K562 (cell line): ENCODE results near the gene RAD50. TPM values are rescaled to one million over a fixed set of nuclear protein-coding genes. Genes with fewer than 3 reads are reported as not detected.

Experiments used
- ARID2 ChIP-seq: fragments of 450-650 bp; IDR thresholded peaks from 2 replicates; pipeline ENCODE4 v1.6.1; 2017; ENCODE audit warnings: antibody characterized with exemption, mild to moderate bottlenecking
- BRF1 ChIP-seq: IDR thresholded peaks from 3 replicates; pipeline ENCODE4 v1.6.1; 2011; ENCODE audit warnings: borderline replicate concordance, mild to moderate bottlenecking; ENCODE audit not compliant: insufficient read length; ENCODE audit errors: extremely low read depth
- CEBPB ChIP-seq: fragments of 450-650 bp; IDR thresholded peaks from 2 replicates; pipeline ENCODE4 v1.6.1; 2016; ENCODE audit warnings: missing genetic modification characterization, missing compliant biosample characterization
- EHMT2 ChIP-seq: fragments of 450-650 bp; IDR thresholded peaks from 2 replicates; pipeline ENCODE4 v1.6.1; 2018; ENCODE audit warnings: antibody characterized with exemption
- MTA1 ChIP-seq: fragments of 450-650 bp; IDR thresholded peaks from 2 replicates; pipeline ENCODE4 v1.6.1; 2017; ENCODE audit warnings: borderline replicate concordance
- PHTF2 ChIP-seq: fragments of 250-450 bp; sonication (Bioruptor Pico); IDR thresholded peaks from 2 replicates; pipeline ENCODE4 v1.5.0; 2021; ENCODE audit warnings: mild to moderate bottlenecking
- POLR2G ChIP-seq: fragments of 200-400 bp; formaldehyde crosslinking; IDR thresholded peaks from 2 replicates; pipeline ENCODE4 v1.6.1; 2017; ENCODE audit warnings: low read depth, mild to moderate bottlenecking, antibody characterized with exemption, low read length, moderate library complexity
- POLR3G ChIP-seq: IDR thresholded peaks from 2 replicates; pipeline ENCODE4 v1.6.1; 2011; ENCODE audit not compliant: insufficient read length, insufficient replicate concordance; ENCODE audit errors: extremely low read depth
- TAF9B ChIP-seq: fragments of 450-650 bp; IDR thresholded peaks from 2 replicates; pipeline ENCODE4 v1.6.1; 2018; ENCODE audit warnings: mild to moderate bottlenecking; ENCODE audit not compliant: partially characterized antibody
- TBL1XR1 ChIP-seq, 2 experiments: IDR thresholded peaks; 2 replicates each; pipeline ENCODE4 v1.6.1; 2012; ENCODE audit warnings: improper control_type of control experiment in 2 of 2, low read length in 2 of 2, mild to moderate bottlenecking in 1 of 2
- ZBTB40 ChIP-seq, 2 experiments: fragments of 450-650 bp in 1 of 2; sonication (generic) in 1 of 2; formaldehyde crosslinking in 1 of 2; IDR thresholded peaks; 2 replicates each; pipeline versions ENCODE4 v1.7.1 to v1.9.0; 2016 to 2022; ENCODE audit warnings: inconsistent platforms in 1 of 2, mild to moderate bottlenecking in 1 of 2, missing genetic modification reagents in 1 of 2
- ZKSCAN8 ChIP-seq: fragments of 200-800 bp; sonication (Bioruptor generic); IDR thresholded peaks from 2 replicates; pipeline ENCODE4 v1.6.1; 2016; ENCODE audit warnings: missing genetic modification characterization, missing compliant biosample characterization
- ZNF717 ChIP-seq: fragments of 250-450 bp; sonication (Bioruptor Pico); IDR thresholded peaks from 2 replicates; pipeline ENCODE4 v1.5.0; 2021
- polyA plus RNA-seq, 8 experiments: library from polyadenylated mRNA; depleted of rRNA in 4 of 8; stranded (reverse) in 5 of 8; unstranded in 3 of 8; fragments of >200 nt; fragmentation: Nextera tagmentation in 2 of 8; fragmentation: Illumina TruSeq in 1 of 8; extraction: Ambion mirVana in 2 of 8; extraction: Trizol in 1 of 8; gene quantifications; 2 replicates each; pipeline versions ENCODE4 v1.2.1 to v1.2.3, GENCODE V29; 2011 to 2014; ENCODE audit warnings: inconsistent platforms in 1 of 8, missing spikeins in 1 of 8
- total RNA-seq, 7 experiments: library from RNA; depleted of rRNA in 6 of 7; stranded (reverse); fragments of >200 nt in 6 of 7; fragmentation: Illumina TruSeq in 2 of 7; extraction: Trizol in 2 of 7; gene quantifications; 2 replicates each; pipeline versions ENCODE4 v1.2.1 to v1.2.3, GENCODE V29; 2011 to 2021; ENCODE audit warnings: low replicate concordance in 1 of 7
- TF ChIP-seq, protein P1 (sequence below): fragments of 450-650 bp; formaldehyde crosslinking; IDR thresholded peaks from 2 replicates; pipeline ENCODE4 v1.4.0; 2020; ENCODE audit warnings: mild to moderate bottlenecking, moderate library complexity
- TF ChIP-seq, protein P2 (sequence below): sonication (generic); formaldehyde crosslinking; IDR thresholded peaks from 2 replicates; pipeline ENCODE4 v1.8.1; 2023; ENCODE audit warnings: mild to moderate bottlenecking, missing genetic modification reagents

RAD50 gene
- total and polyA plus RNA-seq, 9 of the 15 experiments (the other 6 are each of a cell fraction or from before 2014, with no cell fraction given), result 15.3 to 74.2 (median 44.1) TPM

GRCh38 chr5:132666310-132667123, 109.7 kb downstream of the RAD50 start (continued):
- no peak for TF ChIP-seq ZBTB40 (IDR thresholded peaks at IDR 0.05)
- no peak for TF ChIP-seq ZBTB40 (CRISPR knock-in tag; IDR thresholded peaks at IDR 0.05)
- TF ChIP-seq, protein P1, sequence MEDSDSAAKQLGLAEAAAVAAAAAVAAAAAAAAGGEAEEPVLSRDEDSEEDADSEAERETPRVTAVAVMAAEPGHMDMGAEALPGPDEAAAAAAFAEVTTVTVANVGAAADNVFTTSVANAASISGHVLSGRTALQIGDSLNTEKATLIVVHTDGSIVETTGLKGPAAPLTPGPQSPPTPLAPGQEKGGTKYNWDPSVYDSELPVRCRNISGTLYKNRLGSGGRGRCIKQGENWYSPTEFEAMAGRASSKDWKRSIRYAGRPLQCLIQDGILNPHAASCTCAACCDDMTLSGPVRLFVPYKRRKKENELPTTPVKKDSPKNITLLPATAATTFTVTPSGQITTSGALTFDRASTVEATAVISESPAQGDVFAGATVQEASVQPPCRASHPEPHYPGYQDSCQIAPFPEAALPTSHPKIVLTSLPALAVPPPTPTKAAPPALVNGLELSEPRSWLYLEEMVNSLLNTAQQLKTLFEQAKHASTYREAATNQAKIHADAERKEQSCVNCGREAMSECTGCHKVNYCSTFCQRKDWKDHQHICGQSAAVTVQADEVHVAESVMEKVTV (CRISPR knock-in tag), result peak; percentile 49; the same call in 1 of the 2 replicates
- no peak for TF ChIP-seq ARID2
- TF ChIP-seq TBL1XR1 (IDR thresholded peaks at IDR 0.05; ENCODE audit: low read length in 2 of 2), result peak; percentile 16 to 18; a peak in 1 of 4 replicates
- no peak for TF ChIP-seq TAF9B
- peak; percentile 87 for TF ChIP-seq ZKSCAN8 (CRISPR knock-in tag)
- TF ChIP-seq, protein P2, sequence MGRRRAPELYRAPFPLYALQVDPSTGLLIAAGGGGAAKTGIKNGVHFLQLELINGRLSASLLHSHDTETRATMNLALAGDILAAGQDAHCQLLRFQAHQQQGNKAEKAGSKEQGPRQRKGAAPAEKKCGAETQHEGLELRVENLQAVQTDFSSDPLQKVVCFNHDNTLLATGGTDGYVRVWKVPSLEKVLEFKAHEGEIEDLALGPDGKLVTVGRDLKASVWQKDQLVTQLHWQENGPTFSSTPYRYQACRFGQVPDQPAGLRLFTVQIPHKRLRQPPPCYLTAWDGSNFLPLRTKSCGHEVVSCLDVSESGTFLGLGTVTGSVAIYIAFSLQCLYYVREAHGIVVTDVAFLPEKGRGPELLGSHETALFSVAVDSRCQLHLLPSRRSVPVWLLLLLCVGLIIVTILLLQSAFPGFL (CRISPR knock-in tag), result peak; percentile 87; the same call in 1 of the 2 replicates
- TF ChIP-seq MTA1, result no peak
- no peak for TF ChIP-seq BRF1
- TF ChIP-seq ZNF717, result 0 out of 2 replicates have a peak, but pooled peaks have one; percentile 68
- 0 out of 2 replicates have a peak, but pooled peaks have one; percentile 22 for TF ChIP-seq EHMT2
- 0 out of 2 replicates have a peak, but pooled peaks have one; percentile 14 for TF ChIP-seq CEBPB (tag)
- TF ChIP-seq PHTF2 (CRISPR knock-in tag), result peak; percentile 86; the same call in 1 of the 2 replicates
- TF ChIP-seq POLR2G, result peak; percentile 85
- TF ChIP-seq POLR3G, result no peak
